LNCaP clone FGC (cell line): ENCODE results near the gene DGKZ.
"Not testable (repeated sequence)": the region's sequence is repeated elsewhere in the genome, so short reads cannot be mapped to it uniquely, and the experiment has no call there.

Source experiments
- DNase-seq: peaks from one replicate; pipeline ENCODE4 v3.0.0-alpha.2; 2011; ENCODE audit warnings: low read depth
- H3K4me3 ChIP-seq: 2 replicates; pipeline ENCODE4 v1.5.1; 2011; ENCODE audit warnings: mild to moderate bottlenecking, low read depth, low read length, control low read depth
- CTCF ChIP-seq: IDR thresholded peaks from 2 replicates; pipeline ENCODE4 v1.5.1; 2012; ENCODE audit warnings: mild to moderate bottlenecking; ENCODE audit not compliant: control insufficient read depth, insufficient read depth; ENCODE audit errors: extremely low read depth

Gene DGKZ

GRCh38 chr11:46364791-46365190 lies 17.5 kb downstream of the DGKZ start:
- TF ChIP-seq CTCF = no peak
- H3K4me3 ChIP-seq = no peak overlapping the region
- DNase-seq = no peak

- H3K4me3 ChIP-seq = no peak overlapping the region
- TF ChIP-seq CTCF = no peak
- DNase-seq = no peak
Observed at GRCh38 chr11:46366260-46366659, 19.0 kb downstream of the DGKZ start.

- no peak for TF ChIP-seq CTCF
- no peak overlapping the region for H3K4me3 ChIP-seq
Observed at GRCh38 chr11:46366661-46367161, 19.4 kb downstream of the DGKZ start.

GRCh38 chr11:46367244-46367915 lies 20.1 kb downstream of the DGKZ start:
- no peak overlapping the region for H3K4me3 ChIP-seq

More at GRCh38 chr11:46366661-46367161, 19.4 kb downstream of the DGKZ start:
- DNase-seq = no peak

GRCh38 chr11:46367916-46368267 lies 20.6 kb downstream of the DGKZ start:
- no peak overlapping the region for H3K4me3 ChIP-seq
- no peak for TF ChIP-seq CTCF
- DNase-seq = no peak

More at GRCh38 chr11:46367244-46367915, 20.1 kb downstream of the DGKZ start:
- DNase-seq = no peak
- peak; percentile 79 for TF ChIP-seq CTCF

GRCh38 chr11:46369458-46370152 lies 22.3 kb downstream of the DGKZ start:
- no peak overlapping the region for H3K4me3 ChIP-seq
- no peak for DNase-seq
- peak; percentile 73 for TF ChIP-seq CTCF

- H3K4me3 ChIP-seq = no peak overlapping the region
- TF ChIP-seq CTCF = no peak
Observed at GRCh38 chr11:46370253-46370652, 23.0 kb downstream of the DGKZ start.

GRCh38 chr11:46371262-46371661 lies 24.0 kb downstream of the DGKZ start:
- DNase-seq = not testable (repeated sequence)

More at GRCh38 chr11:46370253-46370652, 23.0 kb downstream of the DGKZ start:
- DNase-seq = no peak

More at GRCh38 chr11:46371262-46371661, 24.0 kb downstream of the DGKZ start:
- not testable (repeated sequence) for H3K4me3 ChIP-seq
